ENCODE data around the gene KLHL29.

KLHL29 gene

DNA sequence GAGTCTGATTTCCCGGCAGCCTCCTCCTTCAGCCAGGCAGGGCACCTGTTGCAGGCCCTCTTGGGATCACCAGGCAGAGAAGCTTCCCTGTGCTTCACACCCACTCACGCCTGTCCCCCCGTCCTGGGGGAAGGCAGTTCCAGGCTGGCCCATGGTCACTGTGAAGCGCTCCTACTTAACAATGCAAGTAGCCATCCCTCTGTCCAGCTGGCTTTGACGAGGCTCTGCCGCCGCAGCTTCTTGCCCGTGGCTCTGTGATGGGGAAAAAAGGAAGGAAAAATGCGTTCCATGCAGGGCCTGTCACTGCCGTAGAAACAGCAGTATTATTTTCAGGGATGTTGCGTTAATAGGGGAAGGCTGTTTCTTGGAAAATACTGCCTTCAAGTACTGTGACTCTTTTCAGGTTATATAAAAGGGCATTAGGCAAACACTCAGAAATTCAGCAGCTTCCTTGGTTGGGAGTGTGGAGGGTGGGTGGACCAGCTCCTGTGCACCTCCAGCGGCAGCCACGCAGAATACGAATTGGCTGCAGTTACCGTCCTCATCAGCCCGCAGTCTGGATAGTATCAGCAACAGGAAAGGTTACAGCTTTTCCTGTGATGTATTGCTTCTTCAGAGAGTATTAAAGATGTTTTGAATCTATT is 232.3 kb downstream of the KLHL29 start:
- H3K4me2 ChIP-seq (ENCODE audit: low read length): no peak overlapping the region
- H3K27me3 ChIP-seq (ENCODE audit: control insufficient read depth, low read length): no peaks in the 10 kb centered on the region
- H3K27ac ChIP-seq (ENCODE audit: low read depth, low read length): no peak overlapping the region
- no peaks in the 10 kb centered on the region for H3K36me3 ChIP-seq (ENCODE audit: control insufficient read depth, low read length)
- no peak overlapping the region for H3K4me3 ChIP-seq (ENCODE audit: low read length)
- H3K9me3 ChIP-seq (ENCODE audit: control insufficient read depth, insufficient read depth, low read length): no peaks in the 10 kb centered on the region
- no peaks in the 10 kb centered on the region for H4K20me1 ChIP-seq (ENCODE audit: control insufficient read depth, insufficient read depth, low read depth, low read length)
- no peak for TF ChIP-seq EZH2phosphoT487 (IDR thresholded peaks at IDR 0.05; ENCODE audit: borderline replicate concordance, low read length)
- TF ChIP-seq, protein P1, sequence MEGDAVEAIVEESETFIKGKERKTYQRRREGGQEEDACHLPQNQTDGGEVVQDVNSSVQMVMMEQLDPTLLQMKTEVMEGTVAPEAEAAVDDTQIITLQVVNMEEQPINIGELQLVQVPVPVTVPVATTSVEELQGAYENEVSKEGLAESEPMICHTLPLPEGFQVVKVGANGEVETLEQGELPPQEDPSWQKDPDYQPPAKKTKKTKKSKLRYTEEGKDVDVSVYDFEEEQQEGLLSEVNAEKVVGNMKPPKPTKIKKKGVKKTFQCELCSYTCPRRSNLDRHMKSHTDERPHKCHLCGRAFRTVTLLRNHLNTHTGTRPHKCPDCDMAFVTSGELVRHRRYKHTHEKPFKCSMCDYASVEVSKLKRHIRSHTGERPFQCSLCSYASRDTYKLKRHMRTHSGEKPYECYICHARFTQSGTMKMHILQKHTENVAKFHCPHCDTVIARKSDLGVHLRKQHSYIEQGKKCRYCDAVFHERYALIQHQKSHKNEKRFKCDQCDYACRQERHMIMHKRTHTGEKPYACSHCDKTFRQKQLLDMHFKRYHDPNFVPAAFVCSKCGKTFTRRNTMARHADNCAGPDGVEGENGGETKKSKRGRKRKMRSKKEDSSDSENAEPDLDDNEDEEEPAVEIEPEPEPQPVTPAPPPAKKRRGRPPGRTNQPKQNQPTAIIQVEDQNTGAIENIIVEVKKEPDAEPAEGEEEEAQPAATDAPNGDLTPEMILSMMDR (IDR thresholded peaks at IDR 0.05; ENCODE audit: low read depth, low read length, poor library complexity, severe bottlenecking): no peak
- no peaks in the 10 kb centered on the region for H3K9me2 ChIP-seq (replicated peaks; ENCODE audit: control insufficient read depth, low read length)
- no peaks in the 10 kb centered on the region for H3F3A ChIP-seq (ENCODE audit: control insufficient read depth, insufficient read depth)
- H3K4me1 ChIP-seq (ENCODE audit: control insufficient read depth, low read length): no peaks in the 10 kb centered on the region
- no peaks in the 10 kb centered on the region for H3K79me2 ChIP-seq (ENCODE audit: control insufficient read depth, low read length)

- no peaks in the 10 kb centered on the region for H4K20me1 ChIP-seq (ENCODE audit: control insufficient read depth, insufficient read depth, low read depth, low read length)
- no peaks in the 10 kb centered on the region for H3K9me3 ChIP-seq (ENCODE audit: control insufficient read depth, insufficient read depth, low read length)
- no peaks in the 10 kb centered on the region for H3K79me2 ChIP-seq (ENCODE audit: control insufficient read depth, low read length)
- H3F3A ChIP-seq (ENCODE audit: control insufficient read depth, insufficient read depth): no peaks in the 10 kb centered on the region
- no peaks in the 10 kb centered on the region for H3K4me1 ChIP-seq (ENCODE audit: control insufficient read depth, low read length)
- no peak overlapping the region for H3K27ac ChIP-seq (ENCODE audit: low read depth, low read length)
- no peaks in the 10 kb centered on the region for H3K9me2 ChIP-seq (replicated peaks; ENCODE audit: control insufficient read depth, low read length)
- no peak overlapping the region for H3K4me2 ChIP-seq (ENCODE audit: low read length)
- H3K4me3 ChIP-seq (ENCODE audit: low read length): no peak overlapping the region
- H3K27me3 ChIP-seq (ENCODE audit: control insufficient read depth, low read length): no peaks in the 10 kb centered on the region
- TF ChIP-seq, protein P1 (IDR thresholded peaks at IDR 0.05; ENCODE audit: low read depth, low read length, poor library complexity, severe bottlenecking): no peak
- TF ChIP-seq EZH2phosphoT487 (IDR thresholded peaks at IDR 0.05; ENCODE audit: borderline replicate concordance, low read length): no peak
- no peaks in the 10 kb centered on the region for H3K36me3 ChIP-seq (ENCODE audit: control insufficient read depth, low read length)
Observed at GRCh38 chr2:23617811-23618215, 232.8 kb downstream of the KLHL29 start.

GRCh38 chr2:23618265-23618664 is 233.3 kb downstream of the KLHL29 start:
- TF ChIP-seq, protein P1 (IDR thresholded peaks at IDR 0.05; ENCODE audit: low read depth, low read length, poor library complexity, severe bottlenecking): no peak
- no peak for TF ChIP-seq EZH2phosphoT487 (IDR thresholded peaks at IDR 0.05; ENCODE audit: borderline replicate concordance, low read length)
- Histone ChIP-seq H3K9me2 (replicated peaks; ENCODE audit: control insufficient read depth, low read length) (no peaks in the 10 kb centered on the region), H3K4me2 (ENCODE audit: low read length) (no peak overlapping the region), H3K36me3 (ENCODE audit: control insufficient read depth, low read length) (no peaks in the 10 kb centered on the region), H4K20me1 (ENCODE audit: control insufficient read depth, insufficient read depth, low read depth, low read length) (no peaks in the 10 kb centered on the region), H3K9me3 (ENCODE audit: control insufficient read depth, insufficient read depth, low read length) (no peaks in the 10 kb centered on the region), H3K4me1 (ENCODE audit: control insufficient read depth, low read length) (no peaks in the 10 kb centered on the region), H3K27ac (ENCODE audit: low read depth, low read length) (no peak overlapping the region), H3K27me3 (ENCODE audit: control insufficient read depth, low read length) (no peaks in the 10 kb centered on the region), H3K4me3 (ENCODE audit: low read length) (no peak overlapping the region), H3F3A (ENCODE audit: control insufficient read depth, insufficient read depth) (no peaks in the 10 kb centered on the region), H3K79me2 (ENCODE audit: control insufficient read depth, low read length) (no peaks in the 10 kb centered on the region)
